Occipital lobe (tissue), 2 donors: ENCODE measurements around the gene PPP1R27. TPM values are rescaled to one million over a fixed set of nuclear protein-coding genes. Genes with fewer than 3 reads are reported as not detected.

ENCODE experiments used
- DNase-seq: peaks from one replicate; lab custom pipeline; 2025; lab: John Stamatoyannopoulos, UW
- total RNA-seq: library from RNA; depleted of rRNA; stranded (reverse); fragments of >200 nt; gene quantifications from one replicate; pipeline ENCODE4 v1.2.3, GENCODE V29; 2014

The PPP1R27 gene
- total RNA-seq, 1 donor from 2014 or later: not detected

DNA sequence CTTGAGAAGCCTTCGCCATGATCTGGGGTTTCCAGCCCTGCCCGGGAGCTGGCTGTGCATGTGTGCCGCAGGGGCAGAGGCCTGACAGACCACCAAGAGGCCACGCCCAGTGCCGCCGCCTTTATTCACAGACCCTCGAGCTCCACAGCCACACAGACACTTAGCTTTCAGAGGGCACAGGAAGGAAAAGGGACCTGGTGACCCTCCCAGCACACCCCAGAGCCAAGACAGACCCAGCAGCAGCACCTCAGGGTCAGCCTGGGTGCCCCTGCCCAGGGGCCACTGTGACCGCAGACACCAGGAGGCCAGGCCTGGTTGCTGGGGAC, 12.6 kb downstream of the PPP1R27 start:
- no peak for DNase-seq

DNA sequence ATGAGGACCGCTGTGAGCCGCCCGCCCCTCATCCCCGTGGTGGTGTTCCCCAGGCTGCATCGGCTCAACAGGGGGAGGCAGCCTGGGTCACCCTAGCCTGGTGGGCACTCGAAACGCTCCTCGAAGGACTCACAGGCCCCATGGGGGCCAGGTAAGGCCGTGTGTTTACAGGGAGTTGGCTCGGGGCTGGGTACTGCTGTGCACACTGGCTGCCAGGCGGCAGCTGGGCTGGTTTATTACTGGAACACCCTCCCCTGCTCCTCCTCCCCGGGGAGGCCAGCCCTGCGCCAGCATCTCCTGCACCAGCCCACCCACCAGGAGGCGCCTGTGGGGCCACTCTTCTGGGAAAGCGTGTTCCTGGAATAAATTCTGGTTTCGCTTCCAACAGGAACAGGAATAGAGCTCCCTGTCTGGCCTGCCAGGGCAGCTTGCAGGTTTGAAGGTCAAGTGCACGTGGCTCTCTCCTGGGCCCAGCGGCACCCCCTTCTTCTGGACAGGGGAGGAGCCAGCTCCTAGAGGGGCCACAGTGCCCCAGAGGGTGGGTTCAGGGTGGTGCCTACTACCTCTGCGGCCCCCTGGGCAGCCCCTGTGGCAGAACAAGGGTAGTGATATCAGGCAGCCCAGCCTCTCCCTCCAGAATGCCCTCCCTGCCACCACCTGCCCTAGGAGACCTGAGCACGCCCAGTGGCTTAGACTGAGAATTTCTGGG, 13.1 kb downstream of the PPP1R27 start:
- DNase-seq: peak; percentile 59

DNA sequence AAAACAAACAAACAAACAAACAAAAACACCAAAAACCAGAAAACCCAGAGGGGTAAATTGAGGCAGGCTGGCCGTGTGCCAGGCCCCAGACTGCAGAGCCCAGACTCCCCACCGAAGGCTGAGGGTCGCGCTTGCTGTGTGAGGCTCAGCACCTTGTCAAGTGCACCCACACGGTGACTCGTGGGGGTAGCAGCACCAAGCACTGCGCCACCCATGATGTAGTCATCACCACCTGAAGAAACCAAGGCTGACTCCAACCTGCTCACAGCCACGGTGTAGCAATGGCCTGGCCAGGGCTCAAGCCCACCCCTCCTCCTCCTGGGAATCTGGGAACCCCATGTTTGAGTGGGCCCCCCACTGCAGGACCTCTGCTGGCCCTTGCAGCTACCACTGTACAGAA, 13.7 kb downstream of the PPP1R27 start:
- DNase-seq: no peak

DNA sequence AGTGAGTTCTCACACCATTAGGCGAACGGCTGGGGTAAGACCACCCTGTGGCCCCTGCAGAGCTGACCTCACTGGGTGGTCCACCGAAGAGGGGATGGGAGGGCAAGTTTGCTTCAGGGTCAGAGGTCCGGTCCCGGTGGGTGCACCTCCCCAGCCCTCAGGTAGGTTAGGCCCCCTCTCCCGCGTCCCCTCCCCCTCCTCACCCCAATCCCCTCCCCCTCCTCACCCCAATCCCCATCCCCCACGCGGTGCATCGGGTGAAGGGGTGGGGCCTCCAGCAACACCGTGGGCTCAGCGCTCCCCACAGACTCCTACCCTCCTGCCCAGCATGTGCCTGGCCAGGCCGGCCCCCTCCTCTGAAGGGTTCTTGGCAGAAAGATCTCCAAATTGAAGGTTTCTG, 15.1 kb downstream of the PPP1R27 start:
- no peak for DNase-seq

DNA sequence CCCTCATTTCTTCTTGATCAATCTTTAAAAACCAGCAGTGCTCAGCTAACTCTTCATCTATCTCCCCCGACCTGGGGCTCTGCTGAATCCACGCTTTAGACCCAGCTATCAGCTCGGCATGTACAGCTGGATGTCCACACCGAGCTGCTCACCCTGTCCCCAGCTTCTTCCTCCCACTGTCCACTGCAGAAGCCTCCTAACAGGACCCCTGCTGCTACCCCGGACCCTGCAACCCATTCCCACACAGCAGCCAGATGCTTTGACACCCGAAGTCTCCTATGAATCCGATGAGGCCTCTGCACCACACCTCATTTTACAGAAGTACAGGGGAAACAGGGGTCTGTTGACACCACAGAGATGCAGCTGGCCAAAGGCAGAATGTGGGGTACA, 17.1 kb downstream of the PPP1R27 start:
- no peak for DNase-seq

DNA sequence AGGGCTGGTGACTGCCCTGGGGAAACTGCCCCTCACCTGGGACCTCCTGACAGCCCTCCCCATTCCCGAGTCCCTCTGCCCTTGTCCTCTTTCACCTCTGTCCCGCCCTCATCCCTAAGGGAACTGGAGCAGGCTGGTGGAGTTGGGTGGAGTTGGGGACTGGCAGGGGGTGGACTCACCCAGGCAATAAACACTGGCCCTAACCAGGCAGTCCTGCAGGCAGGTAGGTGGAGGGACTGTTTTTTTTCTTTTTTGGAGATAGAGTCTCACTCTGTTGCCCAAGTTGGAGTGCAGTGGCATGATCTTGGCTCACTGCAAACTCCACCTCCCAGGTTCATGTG, 19.2 kb downstream of the PPP1R27 start:
- no peak for DNase-seq

DNA sequence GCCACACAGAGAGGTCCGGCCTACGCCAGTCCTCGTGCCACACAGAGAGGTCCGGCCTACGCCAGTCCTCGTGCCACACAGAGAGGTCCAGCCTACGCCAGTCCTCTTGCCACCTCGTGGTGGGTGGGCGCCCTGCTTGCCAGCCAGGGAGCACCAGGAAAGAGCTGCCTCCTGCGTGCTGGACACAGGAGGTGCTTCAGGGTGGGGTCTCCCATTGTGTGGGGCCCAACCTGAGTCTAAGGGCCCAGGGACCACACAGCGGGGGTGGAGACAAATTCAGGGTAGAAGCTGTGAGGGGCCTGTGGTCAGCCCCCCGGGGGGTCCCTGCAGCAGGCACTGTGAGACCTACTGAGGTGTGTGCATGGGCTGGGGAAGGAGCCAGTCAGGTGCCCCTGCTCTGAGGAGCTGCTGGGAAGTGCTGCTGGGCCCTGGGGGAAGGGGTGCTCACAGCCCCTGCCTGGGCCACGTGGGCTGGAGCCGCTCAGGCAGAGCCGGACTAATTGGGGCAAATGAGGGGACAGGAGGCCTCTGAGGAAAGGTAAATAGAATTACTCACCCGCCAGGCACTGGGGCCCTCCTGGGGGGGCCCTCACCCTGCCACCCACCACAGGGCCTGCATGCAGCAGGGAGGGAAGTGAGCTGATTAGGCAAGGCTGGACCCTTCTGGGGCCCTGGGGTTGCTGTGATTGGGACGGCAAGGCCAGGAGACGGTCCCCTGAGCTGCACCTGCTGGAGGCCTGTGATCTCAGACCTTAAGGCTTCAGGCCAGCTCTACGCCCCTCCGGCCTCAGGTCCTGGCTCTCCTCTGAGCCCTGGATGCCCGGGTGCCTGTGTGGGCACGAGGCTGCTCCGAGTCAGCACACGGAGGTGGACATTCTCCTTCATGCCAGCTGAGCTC, 19.9 kb downstream of the PPP1R27 start:
- DNase-seq: no peak

DNA sequence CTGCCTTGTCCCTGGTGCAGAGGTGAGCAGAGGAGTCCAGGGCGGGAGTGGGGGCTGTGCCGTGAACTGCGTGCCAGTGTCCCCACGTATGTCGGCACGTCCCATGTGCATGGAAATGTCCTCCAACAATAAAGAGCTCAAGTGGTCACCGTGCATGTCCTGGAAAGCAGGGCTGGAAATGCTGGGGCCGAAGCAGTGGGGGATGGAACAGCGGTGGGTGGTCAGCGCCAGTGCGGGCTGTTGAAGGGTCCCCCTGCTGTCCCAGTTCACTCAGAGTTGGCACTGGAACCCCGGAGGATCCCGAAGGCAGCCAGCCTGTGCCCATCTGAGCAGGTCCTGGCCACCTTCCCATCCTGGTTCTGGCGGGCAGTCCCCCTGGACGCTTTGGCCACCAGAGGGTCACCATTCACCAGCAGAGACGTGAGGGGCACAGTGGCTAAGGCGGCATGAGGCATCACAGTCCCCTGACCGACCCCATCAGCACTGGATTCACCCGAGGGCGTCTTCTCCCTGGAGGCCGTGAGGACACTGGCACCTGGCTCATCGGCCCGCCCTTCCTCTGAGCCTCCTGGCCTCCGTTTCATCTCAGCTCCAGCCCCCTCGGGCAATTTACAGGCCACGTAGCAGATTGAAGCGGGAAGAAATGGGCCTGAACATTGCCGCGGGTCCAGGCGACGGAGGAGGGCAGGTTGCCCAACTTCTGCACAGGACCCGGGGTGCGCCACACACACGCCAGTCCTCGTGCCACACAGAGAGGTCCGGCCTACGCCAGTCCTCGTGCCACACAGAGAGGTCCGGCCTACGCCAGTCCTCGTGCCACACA, 20.8 kb downstream of the PPP1R27 start:
- no peak for DNase-seq

DNA sequence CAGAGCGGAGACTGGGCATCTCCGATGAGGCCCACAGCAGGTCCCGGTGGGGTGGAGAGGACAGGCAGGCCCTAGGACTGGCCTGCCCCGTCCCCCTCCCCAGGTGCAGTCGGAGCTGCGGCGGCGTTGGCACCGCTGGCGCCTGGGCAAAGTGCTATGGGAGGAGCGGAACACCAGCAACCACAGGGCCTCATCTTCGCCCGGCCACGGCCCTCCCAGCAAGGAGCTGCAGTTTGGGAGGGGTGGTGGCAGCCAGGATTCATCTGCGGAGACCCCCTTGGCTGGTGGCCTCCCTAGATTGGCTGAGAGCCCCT, 21.5 kb downstream of the PPP1R27 start:
- no peak for DNase-seq

DNA sequence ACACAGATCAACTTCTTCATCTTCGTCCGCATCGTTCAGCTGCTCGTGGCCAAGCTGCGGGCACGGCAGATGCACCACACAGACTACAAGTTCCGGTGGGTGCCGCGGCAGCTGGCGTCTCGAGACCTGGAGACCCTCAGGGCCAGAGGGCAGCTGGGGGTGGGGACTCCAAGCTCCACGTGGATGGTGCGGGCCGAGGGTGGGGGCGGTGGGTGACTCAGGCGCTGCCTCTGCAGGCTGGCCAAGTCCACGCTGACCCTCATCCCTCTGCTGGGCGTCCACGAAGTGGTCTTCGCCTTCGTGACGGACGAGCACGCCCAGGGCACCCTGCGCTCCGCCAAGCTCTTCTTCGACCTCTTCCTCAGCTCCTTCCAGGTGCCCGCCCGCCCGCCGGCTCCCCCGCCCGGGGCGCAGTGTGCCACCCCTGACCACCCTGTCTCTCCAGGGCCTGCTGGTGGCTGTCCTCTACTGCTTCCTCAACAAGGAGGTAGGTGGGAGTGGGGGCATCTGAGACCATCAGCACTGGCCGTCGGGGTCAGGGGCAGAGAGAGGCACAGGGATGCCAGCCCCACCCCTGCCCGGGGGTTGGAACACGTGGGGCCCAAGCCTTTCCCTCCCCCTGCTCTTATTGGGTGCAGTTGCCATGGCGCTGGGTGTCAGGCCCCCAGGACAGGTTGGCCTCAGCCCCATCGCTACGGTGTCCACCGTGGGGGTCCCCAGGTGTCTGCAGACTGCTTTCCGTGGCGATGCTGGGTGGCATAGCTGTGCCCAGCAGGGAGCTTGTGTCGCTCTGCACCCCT, 22.1 kb downstream of the PPP1R27 start:
- DNase-seq: no peak

DNA sequence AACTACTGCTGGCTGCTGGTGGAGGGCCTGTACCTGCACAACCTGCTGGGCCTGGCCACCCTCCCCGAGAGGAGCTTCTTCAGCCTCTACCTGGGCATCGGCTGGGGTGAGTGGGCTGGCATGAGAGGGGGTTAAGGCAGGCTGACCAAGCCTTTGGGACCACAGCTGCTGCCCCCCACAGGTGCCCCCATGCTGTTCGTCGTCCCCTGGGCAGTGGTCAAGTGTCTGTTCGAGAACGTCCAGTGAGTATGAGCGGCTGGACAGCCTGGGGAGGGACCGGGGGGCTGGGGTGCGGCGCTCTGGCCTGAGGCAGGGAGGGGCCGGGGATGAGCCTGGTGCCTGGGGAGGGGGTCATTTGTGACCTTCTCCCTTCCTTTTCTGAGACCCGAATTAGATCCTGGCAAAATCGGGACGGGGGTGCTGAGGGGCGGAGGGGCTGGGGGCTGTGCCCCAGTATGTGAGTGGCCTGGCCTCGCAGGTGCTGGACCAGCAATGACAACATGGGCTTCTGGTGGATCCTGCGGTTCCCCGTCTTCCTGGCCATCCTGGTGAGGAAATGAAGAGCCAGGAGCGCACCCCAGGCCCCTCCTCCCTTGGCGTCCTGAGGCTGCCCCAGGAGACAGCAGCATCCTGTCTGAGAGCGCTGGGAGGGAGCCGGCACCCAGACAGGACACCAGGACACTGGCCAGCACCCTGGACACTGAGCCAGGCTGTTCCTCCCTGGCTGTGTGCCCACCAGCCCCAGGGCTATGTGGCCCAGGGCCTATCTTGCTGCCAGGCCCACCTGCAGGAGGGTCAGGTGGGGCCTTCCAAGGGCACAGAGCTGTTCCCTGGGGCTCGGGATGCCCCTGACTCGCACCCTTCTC, 22.9 kb downstream of the PPP1R27 start:
- no peak for DNase-seq

DNA sequence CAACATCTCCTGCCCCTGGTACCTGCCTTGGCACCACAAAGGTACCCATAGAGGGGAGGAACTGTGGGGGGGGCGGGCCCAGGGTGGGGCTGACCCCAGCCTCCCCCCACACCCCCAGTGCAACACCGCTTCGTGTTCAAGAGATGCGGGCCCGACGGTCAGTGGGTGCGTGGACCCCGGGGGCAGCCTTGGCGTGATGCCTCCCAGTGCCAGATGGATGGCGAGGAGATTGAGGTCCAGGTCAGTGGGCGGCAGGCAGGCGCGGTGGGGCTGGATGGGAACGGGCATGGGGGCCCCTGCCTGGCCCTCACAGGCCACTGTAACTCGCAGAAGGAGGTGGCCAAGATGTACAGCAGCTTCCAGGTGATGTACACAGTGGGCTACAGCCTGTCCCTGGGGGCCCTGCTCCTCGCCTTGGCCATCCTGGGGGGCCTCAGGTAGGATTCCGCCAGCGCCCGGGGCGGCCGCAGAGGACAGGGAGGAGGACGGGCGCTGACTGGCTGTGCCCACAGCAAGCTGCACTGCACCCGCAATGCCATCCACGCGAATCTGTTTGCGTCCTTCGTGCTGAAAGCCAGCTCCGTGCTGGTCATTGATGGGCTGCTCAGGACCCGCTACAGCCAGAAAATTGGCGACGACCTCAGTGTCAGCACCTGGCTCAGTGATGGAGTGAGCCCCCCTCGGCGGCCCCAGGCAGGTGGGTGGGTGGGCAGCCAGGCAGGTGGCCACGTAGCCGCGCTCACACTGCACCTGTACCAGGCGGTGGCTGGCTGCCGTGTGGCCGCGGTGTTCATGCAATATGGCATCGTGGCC, 23.8 kb downstream of the PPP1R27 start:
- no peak for DNase-seq

DNA sequence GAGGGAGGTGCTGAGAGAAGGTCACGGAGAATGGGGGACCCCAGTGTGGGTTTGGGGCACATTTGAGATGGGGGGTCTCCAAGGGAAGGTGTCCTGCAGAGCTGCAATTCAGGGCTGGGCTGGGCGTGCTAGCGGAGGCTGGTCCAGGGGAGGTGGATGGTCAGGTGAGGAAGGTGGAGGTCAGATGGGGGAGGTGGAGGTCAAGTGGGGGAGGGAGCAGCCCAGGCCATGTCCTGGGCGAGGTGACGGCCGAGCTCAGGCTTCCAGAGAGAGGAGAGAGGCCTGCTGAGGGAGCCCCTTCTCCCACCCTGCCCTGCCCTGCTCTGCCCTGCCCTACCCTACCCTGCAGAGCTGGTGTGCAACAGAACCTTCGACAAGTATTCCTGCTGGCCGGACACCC, 24.4 kb downstream of the PPP1R27 start:
- DNase-seq: no peak

DNA sequence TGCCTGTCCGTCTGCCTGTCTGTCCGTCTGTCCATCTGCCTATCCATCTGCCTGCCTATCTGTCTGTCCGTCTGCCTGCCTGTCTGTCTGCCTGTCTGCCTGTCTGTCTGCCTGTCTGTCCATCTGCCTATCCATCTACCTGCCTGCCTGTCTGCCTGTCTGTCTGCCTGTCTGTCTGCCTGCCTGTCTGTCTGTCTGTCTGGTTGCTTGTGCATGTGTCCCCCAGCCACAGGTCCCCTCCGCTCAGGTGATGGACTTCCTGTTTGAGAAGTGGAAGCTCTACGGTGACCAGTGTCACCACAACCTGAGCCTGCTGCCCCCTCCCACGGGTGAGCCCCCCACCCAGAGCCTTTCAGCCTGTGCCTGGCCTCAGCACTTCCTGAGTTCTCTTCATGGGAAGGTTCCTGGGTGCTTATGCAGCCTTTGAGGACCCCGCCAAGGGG, 25.3 kb downstream of the PPP1R27 start:
- DNase-seq: no peak

DNA sequence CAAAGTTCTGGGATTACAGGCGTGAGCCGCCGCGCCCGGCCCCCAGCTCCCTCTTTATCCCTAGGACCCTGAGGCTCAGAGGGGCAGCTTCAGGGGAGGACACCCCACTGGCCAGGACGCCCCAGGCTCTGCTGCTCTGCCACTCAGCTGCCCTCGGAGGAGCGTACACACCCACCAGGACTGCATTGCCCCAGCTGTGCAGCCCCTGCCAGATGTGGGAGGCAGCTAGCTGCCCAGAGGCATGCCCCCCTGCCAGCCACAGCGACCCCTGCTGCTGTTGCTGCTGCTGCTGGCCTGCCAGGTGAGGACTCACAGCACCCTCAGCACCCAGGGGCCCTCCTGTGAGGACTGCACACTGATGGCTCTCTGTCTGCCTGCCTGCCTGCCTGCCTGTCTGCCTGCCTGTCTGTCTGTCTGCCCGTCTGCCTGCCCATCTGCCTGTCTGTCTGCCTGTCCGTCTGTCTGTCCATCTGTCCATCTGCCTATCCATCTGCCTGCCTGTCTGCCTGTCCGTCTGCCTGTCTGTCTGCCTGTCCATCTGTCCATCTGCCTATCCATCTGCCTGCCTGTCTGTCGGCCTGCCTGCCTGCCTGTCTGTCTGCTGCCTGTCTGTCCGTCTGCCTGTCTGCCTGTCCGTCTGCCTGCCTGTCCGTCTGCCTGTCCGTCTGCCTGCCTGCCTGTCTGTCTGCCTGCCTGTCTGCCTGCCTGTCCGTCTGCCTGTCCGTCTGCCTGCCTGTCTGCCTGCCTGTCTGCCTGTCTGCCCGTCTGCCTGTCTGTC, 25.9 kb downstream of the PPP1R27 start:
- DNase-seq: no peak

DNA sequence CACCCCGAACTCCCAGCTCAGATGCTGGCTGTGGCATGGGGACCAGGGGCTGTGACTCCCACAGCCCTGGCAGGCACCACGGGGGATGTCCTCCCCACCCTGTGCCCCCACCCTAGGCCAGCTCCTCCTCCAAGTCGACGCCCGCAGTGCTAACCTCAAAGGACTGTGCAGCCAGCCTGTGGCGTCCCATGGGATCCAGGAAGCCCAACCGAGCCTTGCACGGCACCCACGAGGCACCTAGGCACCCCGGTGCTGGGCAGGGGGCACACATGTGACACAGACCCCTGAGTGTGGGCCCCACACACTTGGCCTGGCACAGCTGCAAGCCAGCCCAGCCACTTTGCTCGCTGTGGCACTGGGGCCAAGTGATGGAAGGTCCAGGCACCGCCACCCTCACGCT, 27.0 kb downstream of the PPP1R27 start:
- DNase-seq: no peak

DNA sequence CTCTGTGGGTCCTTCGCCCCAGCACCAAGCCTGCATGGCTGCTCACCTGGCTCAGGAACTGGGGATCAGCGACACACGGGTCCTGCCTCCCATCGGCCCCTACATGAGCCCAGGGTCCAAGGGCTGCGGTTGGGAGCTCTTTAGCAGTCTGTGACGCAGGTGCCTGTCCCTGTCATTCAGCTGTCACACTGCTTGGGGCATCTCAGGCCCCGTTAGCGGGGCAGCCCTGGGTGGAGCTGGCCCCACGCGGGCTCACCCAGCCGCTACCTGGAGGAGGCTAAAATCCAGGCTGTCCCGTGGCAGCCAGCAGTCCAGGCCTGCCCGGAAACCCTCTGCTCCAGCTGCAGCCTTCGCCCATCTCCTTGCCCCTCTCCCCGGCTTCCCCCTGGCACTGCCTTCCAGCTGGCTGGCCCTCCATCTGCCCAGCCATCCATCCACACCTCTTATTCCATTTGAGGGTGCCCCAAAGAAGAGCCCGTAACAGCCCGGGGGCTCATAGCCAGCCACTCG, 27.6 kb downstream of the PPP1R27 start:
- DNase-seq: no peak

DNA sequence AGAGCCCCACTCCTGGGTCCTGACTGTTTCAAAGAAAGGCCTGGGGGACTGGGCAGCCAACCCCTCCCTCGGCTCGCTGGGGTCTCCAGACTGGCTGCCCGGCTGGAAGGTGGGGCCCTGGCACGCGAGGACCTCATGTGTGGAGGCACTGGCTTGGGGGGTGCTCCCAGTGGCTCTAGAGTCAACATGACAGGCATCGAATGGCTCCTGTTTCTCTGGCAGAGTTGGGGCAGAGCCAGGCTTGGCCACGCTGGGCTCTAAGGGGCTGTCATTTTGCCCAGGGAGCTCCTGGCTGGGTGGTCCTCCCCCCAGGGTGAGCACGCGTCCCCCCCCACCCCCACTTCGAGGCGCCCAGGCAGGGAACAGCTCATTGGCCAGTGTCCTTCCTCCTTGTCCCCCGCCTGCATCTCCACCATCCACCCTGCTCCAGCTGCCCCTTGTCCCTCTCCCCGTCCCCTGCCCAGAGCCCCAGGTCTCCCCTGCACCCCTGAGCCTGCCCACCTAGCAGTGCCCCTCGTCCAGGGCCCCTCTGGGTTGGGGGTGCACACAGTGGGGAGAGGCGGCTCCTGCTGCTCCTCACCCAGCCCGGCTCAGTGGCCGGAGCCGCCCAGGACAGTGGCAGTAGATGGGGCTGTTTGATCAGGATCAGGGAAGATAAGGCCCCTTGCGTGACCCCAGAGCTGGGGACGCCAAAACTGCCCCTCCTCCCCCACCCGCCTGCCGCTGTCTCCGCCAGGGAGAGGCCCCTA, 28.2 kb downstream of the PPP1R27 start:
- no peak for DNase-seq
